ENCODE measurements around the gene EPGN. TPM values are rescaled to one million over a fixed set of nuclear protein-coding genes. Genes with fewer than 3 reads are reported as not detected.

Gene EPGN, protein sequence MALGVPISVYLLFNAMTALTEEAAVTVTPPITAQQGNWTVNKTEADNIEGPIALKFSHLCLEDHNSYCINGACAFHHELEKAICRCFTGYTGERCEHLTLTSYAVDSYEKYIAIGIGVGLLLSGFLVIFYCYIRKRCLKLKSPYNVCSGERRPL
- total RNA-seq (1 to 10 TPM in 1 of 10 donors, under 1 TPM in 1, not detected in 8; 0.66 to 8.4 TPM), polyA plus RNA-seq (under 1 TPM in 1 of 2 donors, not detected in 1; 0.03 TPM)
- long read RNA-seq, donor 1: 0 reads
- long read RNA-seq, donor 2: 0 reads
- long read RNA-seq, donor 3: 0 reads

DNA sequence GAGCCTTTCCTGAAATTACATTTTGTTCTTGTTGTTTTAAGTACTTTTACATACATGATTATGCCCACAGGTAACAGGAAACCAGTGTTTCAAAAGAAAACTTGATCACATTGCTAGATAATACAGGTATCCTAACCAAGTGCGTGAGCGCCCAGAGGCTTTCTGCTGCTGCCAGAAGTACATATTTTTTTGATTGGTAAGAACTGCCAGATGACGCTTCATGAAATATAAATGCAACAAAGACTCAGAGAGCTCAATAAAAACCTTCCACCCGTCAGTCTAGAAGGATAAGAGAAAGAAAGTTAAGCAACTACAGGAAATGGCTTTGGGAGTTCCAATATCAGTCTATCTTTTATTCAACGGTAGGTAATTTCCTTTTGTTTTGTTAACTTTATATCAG, at the start of gene EPGN:
Gene EPGN, plus strand, starts transcription at position 256 of the 400 bp plus-strand sequence. Its CDS starts 64 bp downstream, at position 320.
- TF ChIP-seq, protein P1, sequence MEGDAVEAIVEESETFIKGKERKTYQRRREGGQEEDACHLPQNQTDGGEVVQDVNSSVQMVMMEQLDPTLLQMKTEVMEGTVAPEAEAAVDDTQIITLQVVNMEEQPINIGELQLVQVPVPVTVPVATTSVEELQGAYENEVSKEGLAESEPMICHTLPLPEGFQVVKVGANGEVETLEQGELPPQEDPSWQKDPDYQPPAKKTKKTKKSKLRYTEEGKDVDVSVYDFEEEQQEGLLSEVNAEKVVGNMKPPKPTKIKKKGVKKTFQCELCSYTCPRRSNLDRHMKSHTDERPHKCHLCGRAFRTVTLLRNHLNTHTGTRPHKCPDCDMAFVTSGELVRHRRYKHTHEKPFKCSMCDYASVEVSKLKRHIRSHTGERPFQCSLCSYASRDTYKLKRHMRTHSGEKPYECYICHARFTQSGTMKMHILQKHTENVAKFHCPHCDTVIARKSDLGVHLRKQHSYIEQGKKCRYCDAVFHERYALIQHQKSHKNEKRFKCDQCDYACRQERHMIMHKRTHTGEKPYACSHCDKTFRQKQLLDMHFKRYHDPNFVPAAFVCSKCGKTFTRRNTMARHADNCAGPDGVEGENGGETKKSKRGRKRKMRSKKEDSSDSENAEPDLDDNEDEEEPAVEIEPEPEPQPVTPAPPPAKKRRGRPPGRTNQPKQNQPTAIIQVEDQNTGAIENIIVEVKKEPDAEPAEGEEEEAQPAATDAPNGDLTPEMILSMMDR (IDR thresholded peaks at IDR 0.05): no peak
- DNase-seq (no peak), ATAC-seq (no peak)
- Histone ChIP-seq H3K27me3 (no peaks in the 10 kb centered on the region), H3K4me3 (no peak within 1 kb of the TSS), H3K36me3 (no peaks in the 10 kb centered on the region), H3K27ac (no peak within 1 kb of the TSS), H3K4me1 (no peaks in the 10 kb centered on the region), H3K9me3 (no peaks in the 10 kb centered on the region)
- intact Hi-C loops (cut with DNase I): loop anchor here in 4 of 10 donors (2.0 to 10.0 kb wide), 3 partner anchors 79 to 113 kb away; no protein-coding TSS in a partner anchor
- 67 to 71% methylated on average over 5 of the region's 5 CpGs for WGBS, 2 donors

DNA sequence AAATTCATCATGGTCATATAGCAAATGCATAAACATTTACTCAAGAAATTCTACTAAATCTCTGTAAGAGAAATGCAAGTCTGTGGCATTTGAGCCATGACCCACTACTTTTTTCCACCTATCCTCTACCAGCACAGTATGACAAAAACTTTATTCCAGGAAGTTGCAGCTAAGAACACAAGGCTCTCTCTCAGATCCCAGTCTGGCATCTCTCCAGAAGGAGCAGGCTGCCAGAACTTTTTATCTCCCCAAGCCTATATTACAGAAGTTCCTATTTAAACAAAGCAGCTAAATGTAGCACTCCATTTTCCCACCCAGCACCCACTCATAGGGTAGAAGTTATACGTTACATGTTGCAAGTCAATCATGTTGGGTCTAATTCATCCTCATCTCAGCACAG, 49.3 kb upstream of the EPGN start:
- H3K36me3 ChIP-seq: no peaks in the 10 kb centered on the region
- intact Hi-C loops (cut with DNase I): no loop called here
- no peak overlapping the region for H3K4me3 ChIP-seq
- peaks cover 0 to 3% (median 0%) of the 10 kb centered on the region in 11 donors for H3K9me3 ChIP-seq
- no peak overlapping the region for H3K27ac ChIP-seq
- H3K4me1 ChIP-seq: peaks cover 0 to 7% (median 6%) of the 10 kb centered on the region in 9 donors
- TF ChIP-seq, protein P1 (IDR thresholded peaks at IDR 0.05): no peak
- DNase-seq (peak in 1 of 2 donors; percentile 15), ATAC-seq (peak in 4 of 8 donors; percentile 51 to 65 (median 54))
- WGBS, 2 donors: 52 to 74% methylated on average over 1 of the region's 1 CpG
- H3K27me3 ChIP-seq: no peaks in the 10 kb centered on the region

DNA sequence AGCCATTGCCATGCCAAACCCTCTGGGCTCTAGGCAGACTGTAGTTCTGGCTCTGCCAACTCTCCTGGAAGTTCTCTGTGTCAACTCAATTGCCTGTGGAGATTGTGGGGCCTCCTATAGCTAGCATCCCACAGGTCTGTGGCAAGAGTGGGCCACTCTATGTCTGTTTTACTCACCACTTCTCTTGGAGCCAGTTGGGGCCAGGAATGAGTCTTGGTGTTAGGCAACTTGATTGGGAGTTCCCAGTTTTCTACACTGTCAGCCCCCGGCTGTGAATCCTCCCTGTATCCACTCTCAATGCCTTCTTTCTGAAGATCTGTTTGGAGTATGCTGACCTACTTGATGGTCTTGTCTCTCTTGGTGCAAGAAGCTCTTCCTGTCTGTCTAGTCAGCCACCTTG, 48.2 kb upstream of the EPGN start:
- Histone ChIP-seq H3K4me3 (no peak overlapping the region), H3K4me1 (peaks cover 0 to 7% (median 6%) of the 10 kb centered on the region in 9 donors), H3K9me3 (no peaks in the 10 kb centered on the region), H3K27ac (no peak overlapping the region), H3K27me3 (no peaks in the 10 kb centered on the region), H3K36me3 (no peaks in the 10 kb centered on the region)
- intact Hi-C loops (cut with DNase I): no loop called here
- TF ChIP-seq, protein P1 (IDR thresholded peaks at IDR 0.05): no peak
- DNase-seq: no peak
- WGBS, 2 donors: 100% methylated on average over 1 of the region's 1 CpG
- no peak for ATAC-seq

DNA sequence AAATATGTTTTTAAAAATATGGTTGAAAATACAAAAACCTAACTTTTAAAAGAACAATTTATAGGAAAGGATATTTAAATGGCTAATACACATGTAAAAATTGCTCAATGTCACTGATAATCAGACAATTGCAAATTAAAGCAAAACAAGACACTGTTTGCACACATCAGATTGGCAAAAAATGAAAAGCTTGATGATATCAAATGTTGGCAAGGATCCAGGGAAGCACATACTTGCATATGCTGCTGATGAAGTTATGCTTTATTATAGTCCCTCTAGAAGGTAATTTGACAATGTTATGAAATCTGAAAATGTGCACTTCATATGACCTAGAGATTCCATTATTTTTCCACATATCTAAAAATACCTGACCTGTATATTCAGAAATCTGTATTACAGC, 45.7 kb upstream of the EPGN start:
- DNase-seq (no peak), ATAC-seq (no peak)
- no peak overlapping the region for H3K4me3 ChIP-seq
- TF ChIP-seq, protein P1 (IDR thresholded peaks at IDR 0.05): no peak
- H3K36me3 ChIP-seq: no peaks in the 10 kb centered on the region
- no peak overlapping the region for H3K27ac ChIP-seq
- H3K9me3 ChIP-seq: no peaks in the 10 kb centered on the region
- intact Hi-C loops (cut with DNase I): no loop called here
- H3K4me1 ChIP-seq: peaks cover 0 to 7% (median 6%) of the 10 kb centered on the region in 9 donors
- H3K27me3 ChIP-seq: no peaks in the 10 kb centered on the region

Measured in heart right ventricle (tissue), 16 donors.